Stimulated activated CD4-positive, alpha-beta T cell treated with anti-CD3 and anti-CD28 coated beads, Interleukin-12 subunit alpha, Interleukin-12 subunit beta, amount 100 ng/mL, for 24 hours (primary cell): Measurements from ENCODE around the gene LIMS2.

ENCODE experiments used
- DNase-seq, 2 experiments: peaks; one replicate each; pipeline ENCODE4 v3.0.0-alpha.2; 2020; ENCODE audit warnings: low read depth in 2 of 2

The LIMS2 gene

DNA sequence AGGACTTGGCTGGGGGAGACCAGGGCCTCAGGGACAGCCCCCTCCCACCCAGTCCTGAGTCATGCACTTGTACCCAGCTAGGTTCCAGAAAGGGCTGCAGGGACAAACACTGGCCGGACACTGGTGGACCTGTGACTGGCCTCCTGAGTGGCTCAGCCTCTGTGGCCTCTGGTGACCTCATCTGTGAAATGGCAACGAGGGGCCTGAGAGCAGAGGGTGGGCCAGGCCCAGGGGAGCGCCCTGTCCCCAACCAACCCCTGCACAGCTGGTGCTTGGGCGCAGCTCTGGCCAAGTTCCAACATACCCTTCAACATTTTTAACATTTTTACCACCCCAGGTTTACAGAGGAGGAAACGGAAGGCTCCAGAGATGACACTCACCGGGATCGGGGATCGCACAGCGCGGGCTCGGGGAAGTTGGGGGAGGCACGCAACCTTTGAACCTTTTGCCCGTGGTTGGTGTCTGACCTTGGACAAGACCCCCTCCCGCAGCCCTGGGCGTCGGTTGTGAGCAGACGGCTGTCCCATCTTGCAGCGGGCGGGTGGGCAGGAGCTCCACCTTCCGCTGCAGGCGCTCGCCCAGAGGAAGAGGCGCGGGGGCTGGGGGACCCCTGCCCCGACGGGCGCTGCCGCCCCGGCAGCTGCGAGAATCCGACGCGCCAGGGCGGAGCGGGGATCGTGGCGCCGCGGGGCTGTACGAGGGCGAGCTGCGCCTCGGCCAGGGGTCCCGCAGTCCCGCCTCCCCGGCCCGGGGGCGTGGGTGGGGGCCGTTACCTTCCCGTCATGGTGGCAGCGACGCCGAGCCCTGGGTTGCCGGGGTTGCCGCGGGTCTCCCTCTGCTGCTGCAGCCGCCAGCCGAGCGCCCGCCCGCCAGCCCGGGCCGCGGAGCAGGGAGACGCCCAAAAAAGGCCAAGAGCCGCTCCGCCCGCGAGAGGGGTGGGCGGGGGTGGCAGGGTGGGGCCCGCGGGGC, 805 bp downstream of the LIMS2 start:
- DNase-seq = no peak

GRCh38 chr2:127673291-127674069, 1.9 kb downstream of the LIMS2 start:
- no peak for DNase-seq

- DNase-seq = no peak
These were observed 2.7 kb downstream of the LIMS2 start for GRCh38 chr2:127672341-127673224.

- DNase-seq = no peak
These were observed 3.6 kb downstream of the LIMS2 start for GRCh38 chr2:127671557-127672302.

GRCh38 chr2:127670957-127671290, 4.4 kb downstream of the LIMS2 start:
- DNase-seq = no peak

GRCh38 chr2:127670055-127670956, 5.0 kb downstream of the LIMS2 start:
- no peak for DNase-seq

- no peak for DNase-seq
These were observed 6.3 kb downstream of the LIMS2 start for GRCh38 chr2:127669056-127669455.

GRCh38 chr2:127665267-127665893, 9.9 kb downstream of the LIMS2 start:
- no peak for DNase-seq

GRCh38 chr2:127664895-127665225, 10.5 kb downstream of the LIMS2 start:
- no peak for DNase-seq

GRCh38 chr2:127664065-127664894, 11.1 kb downstream of the LIMS2 start:
- DNase-seq = no peak

DNA sequence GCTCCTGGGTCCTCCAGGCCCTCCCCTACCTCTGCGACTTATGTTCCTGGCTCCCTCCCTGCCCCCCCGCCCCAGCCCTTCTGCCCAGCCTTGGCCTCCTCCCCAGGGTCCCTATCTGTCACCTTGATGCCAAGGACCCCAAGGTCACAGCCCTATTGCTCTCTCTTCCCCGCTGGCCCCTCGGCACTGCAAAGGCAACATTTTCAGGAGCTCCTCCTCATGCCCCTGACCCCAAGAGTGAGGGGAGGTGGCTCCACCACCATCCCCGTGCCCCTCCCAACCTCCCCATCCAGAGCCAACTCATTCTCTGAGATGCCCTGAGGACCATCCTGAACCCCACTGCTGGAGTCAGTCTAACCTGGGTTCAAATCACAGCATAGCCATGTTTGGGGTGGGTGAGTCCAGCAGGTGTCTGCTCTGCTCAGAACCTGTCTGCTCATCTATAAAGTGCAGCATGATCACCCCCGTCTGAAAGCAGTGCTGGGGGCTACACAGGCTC, 11.7 kb downstream of the LIMS2 start:
- no peak for DNase-seq

DNA sequence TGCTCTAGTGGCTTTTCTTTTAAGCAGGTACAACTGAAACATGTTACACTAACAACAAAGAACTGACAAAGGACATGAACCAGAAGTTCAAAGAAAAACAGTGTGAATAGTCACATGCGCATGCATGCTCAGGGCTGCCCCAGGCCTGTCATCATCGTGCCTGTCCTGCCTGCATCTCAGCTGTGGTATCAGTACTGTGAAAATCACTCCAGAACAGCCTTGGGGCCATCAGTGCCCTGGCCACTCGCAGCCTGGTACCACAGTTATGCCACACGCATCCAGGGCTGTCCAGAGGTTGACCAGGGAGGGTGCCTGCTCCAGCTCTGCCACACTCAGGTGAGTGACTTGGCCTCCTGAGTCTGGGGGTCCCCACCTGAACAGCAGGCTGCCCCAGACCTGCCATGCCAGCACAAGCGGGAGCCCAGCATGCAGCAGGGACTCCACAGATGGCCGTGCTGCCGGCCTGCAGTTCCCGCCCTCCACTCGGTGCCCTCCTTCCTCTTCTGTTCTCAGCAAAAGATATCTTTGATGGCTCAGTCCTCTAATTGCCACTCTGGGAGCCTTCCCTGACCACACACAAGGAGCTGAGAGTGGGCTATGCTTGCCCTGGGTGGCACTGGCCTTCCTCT, 12.3 kb downstream of the LIMS2 start:
- no peak for DNase-seq

DNA sequence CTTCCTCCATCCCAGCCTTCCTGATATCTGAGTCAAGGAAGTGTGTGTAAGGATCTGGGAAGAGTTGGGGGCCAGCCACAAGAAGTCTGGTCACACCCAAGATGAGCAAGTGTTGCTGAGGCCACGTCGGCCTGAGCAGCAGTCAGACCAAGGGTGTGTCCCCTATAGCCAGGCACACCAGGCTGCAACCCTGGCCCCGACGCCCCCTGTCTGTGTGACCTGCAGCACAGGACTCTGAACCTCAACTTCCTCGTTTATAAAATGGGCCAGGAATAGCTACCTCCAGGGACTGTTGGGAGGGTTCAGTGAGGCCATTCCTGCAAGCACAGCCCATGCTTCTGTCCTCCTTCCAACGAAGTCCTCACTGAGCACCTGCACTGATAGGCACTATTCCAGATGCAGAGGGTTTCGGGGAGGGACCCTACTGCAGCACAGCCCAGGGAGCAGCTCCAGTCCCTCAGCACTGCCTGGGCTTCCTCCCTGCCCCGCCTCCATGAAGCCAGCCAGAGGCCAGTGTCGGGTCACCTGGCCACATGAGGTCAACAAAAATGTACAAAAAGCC, 13.3 kb downstream of the LIMS2 start:
- DNase-seq = no peak

- DNase-seq = no peak
These were observed 14.2 kb downstream of the LIMS2 start for GRCh38 chr2:127661072-127661649.

GRCh38 chr2:127660291-127660578, 15.1 kb downstream of the LIMS2 start:
- no peak for DNase-seq

DNA sequence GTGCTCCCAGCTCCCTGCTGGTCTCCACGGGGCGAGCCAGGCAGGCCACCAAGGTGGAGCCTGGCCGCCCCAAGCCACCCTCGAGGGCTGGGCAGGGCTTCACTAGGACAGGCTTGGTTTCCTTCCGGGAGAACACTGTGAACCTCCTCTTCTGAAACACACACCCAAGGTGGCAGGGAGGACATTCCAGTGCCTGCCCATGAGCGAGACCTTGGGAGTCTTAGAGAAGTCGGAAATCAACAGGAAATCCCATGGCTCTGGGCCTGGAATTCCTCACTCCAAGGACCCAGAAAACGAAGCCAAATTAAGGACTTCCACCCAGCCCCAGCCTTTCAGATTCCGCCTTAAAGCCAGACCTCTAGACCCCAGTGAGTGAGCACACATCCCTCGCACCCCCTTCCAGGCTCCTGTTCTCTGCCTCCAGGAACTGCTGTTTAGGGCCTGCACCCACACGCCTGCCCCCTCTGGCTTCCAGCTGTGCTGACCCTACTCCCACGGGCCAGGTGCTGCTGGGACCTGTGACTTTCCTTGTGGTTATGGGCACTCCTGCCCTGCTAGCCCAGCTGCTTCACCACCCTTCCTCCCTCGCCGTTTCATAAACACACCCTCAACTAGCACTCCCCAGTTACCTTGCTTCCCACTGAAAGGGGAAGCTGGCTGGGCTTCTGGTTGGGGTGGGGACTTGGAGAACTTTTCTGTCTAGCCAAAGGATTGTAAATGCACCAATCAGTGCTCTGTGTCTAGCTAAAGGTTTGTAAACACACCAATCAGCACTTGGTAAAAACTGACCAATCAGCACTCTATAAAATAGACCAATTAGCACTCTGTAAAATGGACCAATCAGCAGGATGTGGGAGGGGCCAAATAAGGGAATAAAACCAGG, 15.7 kb downstream of the LIMS2 start:
- no peak for DNase-seq
